GM12891 (cell line): ENCODE measurements around the gene SSBP2.

Experiments used
- DNase-seq: peaks from one replicate; pipeline ENCODE4 v3.0.0; 2011; ENCODE audit warnings: low spot score; ENCODE audit not compliant: insufficient read length
- FAIRE-seq: peaks from 2 replicates; lab custom pipeline; 2011; peaks lifted over from hg19 to GRCh38; lab: Jason Lieb, UNC
- PAX5 ChIP-seq: IDR thresholded peaks from 2 replicates; pipeline ENCODE4 v1.6.1; 2011; ENCODE audit warnings: low read length, moderate library complexity, mild to moderate bottlenecking; ENCODE audit not compliant: insufficient read depth, severe bottlenecking
- POLR2A ChIP-seq: IDR thresholded peaks from 2 replicates; pipeline ENCODE4 v1.6.1; 2011; ENCODE audit warnings: low read depth, low read length, control low read depth
- POLR2AphosphoS5 ChIP-seq: IDR thresholded peaks from 2 replicates; pipeline ENCODE4 v1.6.1; 2011; ENCODE audit warnings: low read depth, low read length, control low read depth
- POU2F2 ChIP-seq: IDR thresholded peaks from 2 replicates; pipeline ENCODE4 v1.6.1; 2011; ENCODE audit warnings: low read depth, mild to moderate bottlenecking, control low read depth, low read length, moderate library complexity
- SPI1 ChIP-seq: IDR thresholded peaks from 2 replicates; pipeline ENCODE4 v1.6.1; 2011; ENCODE audit warnings: low read depth, low read length, control low read depth
- TAF1 ChIP-seq: IDR thresholded peaks from 2 replicates; pipeline ENCODE4 v1.6.1; 2011; ENCODE audit warnings: low read depth, low read length, control low read depth

Gene SSBP2

DNA sequence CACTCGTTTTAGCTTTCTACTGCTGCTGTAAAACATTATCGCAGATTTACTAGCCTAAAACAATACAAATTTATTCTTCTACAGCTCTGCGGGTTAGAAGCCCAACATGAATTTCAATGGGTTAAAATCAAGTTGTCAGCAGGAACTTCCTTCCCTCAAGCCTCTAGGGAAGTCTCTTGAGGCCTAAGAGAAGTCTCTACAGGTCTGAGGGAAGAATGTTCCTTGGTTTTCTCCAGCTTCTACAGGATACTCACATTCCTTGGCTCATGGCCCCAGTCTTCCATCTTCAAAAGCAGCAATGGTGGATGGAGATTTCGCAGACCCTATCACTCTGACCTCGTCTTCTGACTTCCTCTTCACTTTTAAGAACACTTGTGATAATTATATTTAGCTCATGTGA is 21.6 kb upstream of the SSBP2 start:
- no peak for DNase-seq
- TF ChIP-seq TAF1, result no peak
- no peak for TF ChIP-seq POU2F2
- no peak for TF ChIP-seq POLR2A
- no peak for TF ChIP-seq PAX5
- TF ChIP-seq SPI1, result no peak
- FAIRE-seq, result no peak

DNA sequence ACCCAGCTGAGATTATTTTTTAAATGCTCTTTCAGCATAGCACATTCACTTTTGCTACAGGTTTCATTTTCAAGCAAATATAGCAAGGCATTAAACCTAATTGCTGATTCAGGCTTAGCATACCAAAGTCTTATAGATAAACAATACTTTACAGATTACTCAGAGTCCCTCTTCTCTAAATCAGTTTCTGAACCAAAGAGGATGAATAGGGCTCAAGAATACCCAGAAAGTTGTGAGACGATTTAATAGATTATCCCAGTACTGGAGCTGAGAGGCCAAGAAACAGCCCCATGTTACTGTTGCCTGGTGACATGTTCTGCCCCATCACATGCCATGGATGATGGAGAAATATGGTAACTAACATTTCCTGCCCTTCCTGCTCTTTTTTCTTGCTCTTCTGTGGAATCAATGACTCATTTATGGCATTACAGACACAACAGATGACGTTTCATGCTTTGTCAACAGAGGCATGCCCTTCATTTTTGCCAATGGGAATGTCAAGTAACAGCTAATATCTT is 18.1 kb upstream of the SSBP2 start:
- DNase-seq, result no peak
- TF ChIP-seq PAX5 (no peak), TAF1 (no peak), POLR2AphosphoS5 (no peak), SPI1 (no peak), POU2F2 (no peak), POLR2A (no peak)

DNA sequence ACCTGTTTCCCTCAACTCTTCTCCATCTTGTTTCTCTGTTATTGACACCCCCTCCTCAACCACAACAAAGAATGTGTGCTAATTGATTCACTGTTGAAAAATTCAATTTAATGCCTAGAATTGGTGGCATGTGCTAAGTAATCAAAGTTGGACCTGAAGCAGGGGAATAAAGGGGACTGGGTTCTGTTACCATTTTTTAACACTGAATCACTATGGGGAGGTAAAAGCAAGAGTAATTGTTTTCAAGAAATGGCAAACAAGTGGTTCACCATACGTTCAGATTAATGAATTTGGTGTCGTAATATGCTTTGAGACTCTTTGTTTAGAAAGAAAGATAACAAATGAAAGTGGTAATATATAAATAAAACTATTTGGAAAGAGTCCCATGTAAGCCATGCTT is 17.0 kb upstream of the SSBP2 start:
- DNase-seq, result no peak
- TF ChIP-seq POLR2A, result no peak
- no peak for TF ChIP-seq SPI1
- no peak for TF ChIP-seq TAF1
- no peak for TF ChIP-seq POU2F2
- no peak for TF ChIP-seq PAX5
- TF ChIP-seq POLR2AphosphoS5, result no peak
- FAIRE-seq, result no peak

More for the DNA sequence above, 18.1 kb upstream of the SSBP2 start:
- FAIRE-seq, result no peak

DNA sequence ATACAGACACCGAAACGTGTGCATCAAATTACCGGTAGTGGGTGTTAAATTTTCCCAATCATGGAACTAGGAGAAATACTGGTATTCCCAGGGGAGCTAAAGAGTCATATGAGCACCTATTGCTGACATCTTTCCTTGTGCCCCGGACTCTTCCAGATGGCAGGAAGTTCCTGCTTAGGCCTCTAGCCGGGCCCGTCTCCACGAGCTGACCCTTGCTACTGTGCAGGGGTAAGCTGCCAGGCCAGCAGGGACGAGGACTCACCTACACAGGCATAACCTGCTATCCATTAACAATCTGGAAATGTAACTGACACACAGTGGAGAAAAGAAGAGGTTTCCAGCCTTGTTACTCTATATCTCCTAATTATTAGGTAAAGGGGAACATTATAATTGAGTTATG is 16.2 kb upstream of the SSBP2 start:
- no peak for FAIRE-seq
- TF ChIP-seq PAX5 (no peak), POLR2AphosphoS5 (no peak), SPI1 (no peak), POLR2A (no peak), TAF1 (no peak), POU2F2 (no peak)
- no peak for DNase-seq

DNA sequence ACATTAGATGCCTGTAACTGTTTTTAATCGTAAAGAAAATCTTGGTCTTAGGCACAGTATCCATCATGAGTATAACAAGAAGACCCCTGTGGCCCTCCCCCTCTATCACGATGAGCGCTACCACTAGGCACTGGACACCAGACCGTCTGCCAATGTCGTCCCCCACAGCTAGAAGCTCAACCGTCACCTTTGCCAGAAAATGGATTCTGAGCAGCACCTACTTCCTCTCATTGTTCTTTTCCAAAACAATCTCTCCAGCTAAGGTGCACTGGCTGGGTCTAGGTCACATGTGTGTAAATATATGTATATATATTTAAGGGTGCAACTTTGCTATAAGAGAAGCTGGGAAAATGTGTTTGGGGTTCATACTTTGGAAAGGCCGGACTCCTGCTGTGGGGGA is 15.7 kb upstream of the SSBP2 start:
- no peak for FAIRE-seq
- TF ChIP-seq POLR2AphosphoS5, result no peak
- no peak for TF ChIP-seq POLR2A
- TF ChIP-seq PAX5, result no peak
- TF ChIP-seq TAF1, result no peak
- no peak for TF ChIP-seq POU2F2
- TF ChIP-seq SPI1, result no peak
- DNase-seq, result no peak

DNA sequence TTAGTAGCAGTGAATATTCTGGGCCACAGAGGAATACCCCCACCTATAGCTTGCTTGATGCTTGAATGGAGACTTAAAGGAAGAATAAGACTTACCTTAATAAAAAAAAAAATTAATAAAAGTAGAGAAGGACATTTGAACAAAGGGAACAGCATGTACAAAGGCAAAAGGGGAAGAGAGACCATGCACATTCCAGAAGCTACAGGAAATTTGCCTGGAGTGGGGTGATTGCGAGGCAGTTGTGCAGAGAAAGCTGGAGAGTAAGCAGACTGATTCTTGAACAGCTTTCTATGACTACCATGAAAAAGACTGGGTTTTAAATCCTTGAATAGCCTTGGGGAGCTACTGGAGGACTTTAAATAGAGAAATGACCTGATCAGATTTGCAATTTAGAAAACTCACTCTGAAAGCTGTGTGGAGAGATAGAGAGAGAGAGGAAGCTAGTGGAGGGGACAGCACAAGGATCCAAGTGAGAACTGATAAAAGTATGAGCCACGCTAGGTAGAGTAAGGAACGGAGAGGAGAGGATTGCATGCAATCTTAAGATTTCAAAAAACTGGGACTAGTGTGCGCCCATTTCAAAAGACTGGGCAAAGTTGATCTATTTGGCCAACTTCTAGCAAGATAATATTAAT is 12.5 kb upstream of the SSBP2 start:
- FAIRE-seq, result no peak
- no peak for DNase-seq
- TF ChIP-seq TAF1 (no peak), SPI1 (no peak), POU2F2 (no peak), PAX5 (no peak), POLR2A (no peak), POLR2AphosphoS5 (no peak)

DNA sequence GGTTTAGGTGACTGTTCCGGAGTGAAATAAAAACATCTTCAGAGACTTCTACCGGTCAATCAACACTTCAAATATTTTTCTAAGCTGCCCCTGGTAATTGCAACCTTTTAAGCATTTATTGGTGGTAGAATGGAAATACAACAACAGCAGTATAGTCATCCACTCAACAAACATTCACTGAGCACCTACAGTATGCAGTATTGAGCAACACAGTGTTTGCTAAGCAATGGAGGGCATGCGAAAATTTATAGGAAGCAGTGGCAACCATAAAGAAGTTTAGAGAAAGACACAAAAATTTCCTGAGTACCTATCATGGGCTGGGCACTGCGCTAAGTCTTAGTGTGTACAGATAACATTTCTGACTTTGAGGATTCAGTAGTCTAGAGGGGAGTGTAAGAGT is 12.0 kb upstream of the SSBP2 start:
- TF ChIP-seq SPI1 (no peak), PAX5 (no peak), TAF1 (no peak), POLR2A (no peak), POLR2AphosphoS5 (no peak), POU2F2 (no peak)
- FAIRE-seq (no peak), DNase-seq (no peak)

DNA sequence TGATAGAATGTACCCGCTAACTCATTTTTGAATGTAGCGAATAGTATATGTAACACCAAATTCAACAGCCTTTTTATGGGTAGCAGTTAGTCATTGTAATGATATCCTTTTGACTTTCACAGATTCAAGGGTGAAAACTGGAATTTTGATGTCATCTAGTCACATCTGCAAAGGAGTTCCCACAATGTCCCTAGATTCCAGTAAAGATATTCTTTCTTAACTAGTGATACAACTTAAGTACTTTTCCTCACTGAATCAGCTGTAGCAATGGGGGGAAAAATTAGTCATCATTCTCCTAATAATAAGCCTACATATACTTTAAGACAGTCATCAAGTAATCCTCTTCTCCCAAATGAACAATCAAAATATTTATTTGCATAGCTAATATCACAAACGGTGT is 11.5 kb upstream of the SSBP2 start:
- no peak for FAIRE-seq
- DNase-seq, result no peak
- no peak for TF ChIP-seq PAX5
- TF ChIP-seq POLR2AphosphoS5, result no peak
- no peak for TF ChIP-seq POU2F2
- no peak for TF ChIP-seq TAF1
- no peak for TF ChIP-seq SPI1
- no peak for TF ChIP-seq POLR2A

DNA sequence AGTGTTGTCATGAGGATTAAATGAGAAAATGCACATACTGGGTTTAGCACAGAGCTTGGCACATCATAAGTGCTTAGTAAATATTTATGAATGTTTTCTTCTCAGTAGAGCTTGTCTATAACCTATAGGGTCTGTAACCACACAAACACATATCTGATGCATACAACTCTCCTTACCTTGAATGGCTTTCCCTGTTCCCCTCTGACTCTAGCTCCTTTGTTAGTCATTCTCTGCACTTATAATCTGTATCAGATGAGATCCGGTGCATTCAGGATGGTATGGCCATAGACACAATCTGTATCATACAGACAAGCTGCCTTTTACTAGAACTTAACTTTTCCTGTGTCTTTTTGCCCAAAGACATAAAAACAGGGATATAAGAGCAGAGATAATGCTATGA is 11.1 kb upstream of the SSBP2 start:
- no peak for DNase-seq
- no peak for FAIRE-seq

DNA sequence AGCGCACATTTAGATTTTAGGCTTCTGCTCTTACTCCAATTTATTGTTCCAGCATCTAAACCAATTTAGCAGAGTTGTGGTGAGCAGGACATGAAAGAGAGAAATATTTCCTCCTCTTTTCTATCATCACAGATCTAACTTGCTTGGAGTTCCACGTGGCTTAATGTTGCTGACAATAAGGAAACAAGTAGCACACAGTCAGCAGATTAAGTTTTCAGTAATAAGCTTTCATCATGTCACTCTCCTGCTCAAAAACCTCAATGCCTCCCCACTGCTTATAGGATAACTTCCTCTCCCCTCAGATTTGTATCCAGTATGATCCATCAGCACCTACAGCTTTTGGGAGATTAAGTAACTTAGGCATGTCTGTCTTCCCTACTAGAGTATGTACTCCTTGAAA is 10.4 kb upstream of the SSBP2 start:
- TF ChIP-seq TAF1, result no peak
- TF ChIP-seq POU2F2, result no peak
- no peak for TF ChIP-seq PAX5
- no peak for TF ChIP-seq POLR2A
- TF ChIP-seq POLR2AphosphoS5, result no peak
- no peak for TF ChIP-seq SPI1
- DNase-seq (no peak), FAIRE-seq (no peak)

More for the DNA sequence above, 11.1 kb upstream of the SSBP2 start:
- no peak for TF ChIP-seq TAF1

DNA sequence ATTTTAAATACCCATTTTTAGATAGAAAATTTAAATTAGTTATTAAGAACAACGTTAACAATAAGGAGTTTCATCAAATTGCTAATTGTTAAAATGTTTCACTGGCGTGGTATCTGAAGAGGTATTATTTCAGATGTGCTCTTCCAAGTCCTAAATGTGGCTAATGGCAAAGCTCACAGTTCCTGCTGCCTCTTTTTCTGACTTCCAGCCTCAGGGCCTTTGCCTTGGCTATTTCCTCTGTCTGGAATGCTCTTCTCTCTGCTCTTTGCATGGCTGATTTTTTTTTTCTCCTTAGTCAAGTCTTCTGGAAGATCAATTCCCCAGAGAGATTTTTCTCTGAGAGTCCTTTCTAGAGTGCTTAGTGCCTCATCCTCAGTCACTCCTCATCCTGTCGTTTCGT is 9.6 kb upstream of the SSBP2 start:
- FAIRE-seq, result no peak
- no peak for DNase-seq
- TF ChIP-seq PAX5, result no peak
- no peak for TF ChIP-seq POU2F2
- no peak for TF ChIP-seq SPI1
- TF ChIP-seq TAF1, result no peak
- no peak for TF ChIP-seq POLR2A
